ENCODE measurements around the gene APOL3. TPM values are rescaled to one million over a fixed set of nuclear protein-coding genes. Genes with fewer than 3 reads are reported as not detected.
"Not testable (repeated sequence)": the region's sequence is repeated elsewhere in the genome, so short reads cannot be mapped to it uniquely, and the experiment has no call there.

The APOL3 gene, protein sequence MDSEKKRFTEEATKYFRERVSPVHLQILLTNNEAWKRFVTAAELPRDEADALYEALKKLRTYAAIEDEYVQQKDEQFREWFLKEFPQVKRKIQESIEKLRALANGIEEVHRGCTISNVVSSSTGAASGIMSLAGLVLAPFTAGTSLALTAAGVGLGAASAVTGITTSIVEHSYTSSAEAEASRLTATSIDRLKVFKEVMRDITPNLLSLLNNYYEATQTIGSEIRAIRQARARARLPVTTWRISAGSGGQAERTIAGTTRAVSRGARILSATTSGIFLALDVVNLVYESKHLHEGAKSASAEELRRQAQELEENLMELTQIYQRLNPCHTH
- total RNA-seq (ENCODE audit: low replicate concordance): 17.4 and 25.8 TPM in 2 replicates

DNA sequence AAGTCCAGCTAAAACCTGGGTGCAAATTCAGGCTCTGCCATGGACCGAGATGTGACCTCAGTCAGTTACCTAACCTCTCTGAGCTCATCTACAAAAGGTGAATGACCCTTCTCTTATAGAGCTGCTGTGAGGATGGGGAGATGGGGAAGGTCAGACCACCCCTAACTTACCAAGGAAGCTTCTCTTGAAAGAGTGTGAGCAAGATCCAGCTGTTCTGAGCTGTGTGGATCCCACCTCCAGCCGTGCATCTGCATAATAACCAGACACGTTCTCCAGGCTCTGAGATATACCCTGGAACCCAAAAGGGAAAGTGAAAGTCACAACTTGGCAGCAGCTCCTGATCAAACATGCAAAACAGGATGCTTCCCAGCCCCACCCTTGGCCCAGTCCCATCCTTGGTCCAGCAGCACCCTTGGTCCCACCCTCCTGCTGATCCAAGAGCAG is at the start of gene APOL3:
Gene APOL3 (minus strand): TSS at position 257 of the 444 bp plus-strand sequence. CDS start 11,700 bp downstream, outside the sequence.
- H3K4me3 ChIP-seq (ENCODE audit: low read depth, low read length): peak within 1 kb of the TSS; percentile 65

DNA sequence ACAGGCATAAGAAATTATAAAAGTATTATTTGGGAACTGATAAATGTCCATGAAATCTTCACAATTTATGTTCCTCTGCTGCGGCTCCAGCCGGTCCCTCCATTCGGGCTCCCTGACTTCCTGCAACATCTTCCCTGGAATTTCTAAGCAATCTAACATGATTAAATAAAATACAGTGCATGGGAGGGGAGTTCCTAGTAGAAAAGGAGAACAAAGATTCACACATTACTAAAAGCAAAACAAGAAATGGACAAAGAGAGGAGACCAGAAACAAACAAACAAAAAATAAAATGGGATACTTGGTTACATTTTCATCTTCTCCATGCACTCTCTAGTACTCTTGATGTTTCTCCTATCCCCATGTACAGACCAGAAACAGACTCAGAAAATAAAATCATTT is 49.7 kb upstream of the APOL3 start:
- no peak overlapping the region for H3K4me3 ChIP-seq (ENCODE audit: low read depth, low read length)
- TF ChIP-seq, protein P1, sequence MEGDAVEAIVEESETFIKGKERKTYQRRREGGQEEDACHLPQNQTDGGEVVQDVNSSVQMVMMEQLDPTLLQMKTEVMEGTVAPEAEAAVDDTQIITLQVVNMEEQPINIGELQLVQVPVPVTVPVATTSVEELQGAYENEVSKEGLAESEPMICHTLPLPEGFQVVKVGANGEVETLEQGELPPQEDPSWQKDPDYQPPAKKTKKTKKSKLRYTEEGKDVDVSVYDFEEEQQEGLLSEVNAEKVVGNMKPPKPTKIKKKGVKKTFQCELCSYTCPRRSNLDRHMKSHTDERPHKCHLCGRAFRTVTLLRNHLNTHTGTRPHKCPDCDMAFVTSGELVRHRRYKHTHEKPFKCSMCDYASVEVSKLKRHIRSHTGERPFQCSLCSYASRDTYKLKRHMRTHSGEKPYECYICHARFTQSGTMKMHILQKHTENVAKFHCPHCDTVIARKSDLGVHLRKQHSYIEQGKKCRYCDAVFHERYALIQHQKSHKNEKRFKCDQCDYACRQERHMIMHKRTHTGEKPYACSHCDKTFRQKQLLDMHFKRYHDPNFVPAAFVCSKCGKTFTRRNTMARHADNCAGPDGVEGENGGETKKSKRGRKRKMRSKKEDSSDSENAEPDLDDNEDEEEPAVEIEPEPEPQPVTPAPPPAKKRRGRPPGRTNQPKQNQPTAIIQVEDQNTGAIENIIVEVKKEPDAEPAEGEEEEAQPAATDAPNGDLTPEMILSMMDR (IDR thresholded peaks at IDR 0.05; ENCODE audit: insufficient read depth, low read length): no peak
- DNase-seq (ENCODE audit: low read depth): no peak

More for the DNA sequence above, at the start of gene APOL3:
- TF ChIP-seq, protein P1 (IDR thresholded peaks at IDR 0.05; ENCODE audit: insufficient read depth, low read length): no peak
- peak; percentile 90 for DNase-seq (ENCODE audit: low read depth)

DNA sequence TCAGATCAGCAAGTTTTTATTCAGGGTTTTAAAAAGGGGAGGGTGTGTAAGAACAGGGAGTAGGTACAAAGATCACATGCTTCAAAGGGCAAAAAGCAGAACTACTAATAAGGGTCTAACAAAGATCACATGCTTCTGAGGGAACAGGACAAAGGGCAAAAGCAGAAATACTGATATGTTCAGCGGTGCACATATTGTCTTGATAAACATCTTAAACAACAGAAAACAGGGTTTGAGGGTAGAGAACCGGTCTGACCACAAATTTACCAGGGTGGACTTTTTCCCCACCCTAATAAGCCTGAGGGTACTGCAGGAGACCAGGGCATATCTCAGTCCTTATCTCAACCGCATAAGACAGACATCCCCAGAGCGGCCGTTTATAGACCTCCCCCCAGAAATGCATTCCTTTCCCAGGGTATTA is 48.9 kb upstream of the APOL3 start:
- H3K4me3 ChIP-seq (ENCODE audit: low read depth, low read length); DNase-seq (ENCODE audit: low read depth): not testable (repeated sequence)

DNA sequence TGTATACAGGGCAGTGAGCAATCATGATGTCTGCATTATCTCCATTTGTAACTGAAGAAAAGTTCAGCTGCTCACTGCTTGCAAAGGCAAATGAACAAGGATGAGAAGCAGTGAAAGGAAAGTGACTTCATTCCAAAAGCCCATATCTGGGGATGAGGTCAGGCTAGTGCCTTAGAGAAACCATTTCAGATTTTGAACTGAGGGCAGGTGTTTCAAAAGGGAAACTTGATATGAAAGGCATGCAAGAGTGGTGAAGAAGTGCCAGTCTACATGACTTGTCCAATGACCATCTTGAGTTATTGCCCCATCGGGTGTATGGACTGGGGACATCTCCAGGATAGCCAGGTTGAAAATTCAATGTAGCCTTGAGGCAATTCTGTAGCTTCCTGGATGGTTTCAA is 48.4 kb upstream of the APOL3 start:
- TF ChIP-seq, protein P1 (IDR thresholded peaks at IDR 0.05; ENCODE audit: insufficient read depth, low read length): no peak
- no peak for DNase-seq (ENCODE audit: low read depth)
- no peak overlapping the region for H3K4me3 ChIP-seq (ENCODE audit: low read depth, low read length)

DNA sequence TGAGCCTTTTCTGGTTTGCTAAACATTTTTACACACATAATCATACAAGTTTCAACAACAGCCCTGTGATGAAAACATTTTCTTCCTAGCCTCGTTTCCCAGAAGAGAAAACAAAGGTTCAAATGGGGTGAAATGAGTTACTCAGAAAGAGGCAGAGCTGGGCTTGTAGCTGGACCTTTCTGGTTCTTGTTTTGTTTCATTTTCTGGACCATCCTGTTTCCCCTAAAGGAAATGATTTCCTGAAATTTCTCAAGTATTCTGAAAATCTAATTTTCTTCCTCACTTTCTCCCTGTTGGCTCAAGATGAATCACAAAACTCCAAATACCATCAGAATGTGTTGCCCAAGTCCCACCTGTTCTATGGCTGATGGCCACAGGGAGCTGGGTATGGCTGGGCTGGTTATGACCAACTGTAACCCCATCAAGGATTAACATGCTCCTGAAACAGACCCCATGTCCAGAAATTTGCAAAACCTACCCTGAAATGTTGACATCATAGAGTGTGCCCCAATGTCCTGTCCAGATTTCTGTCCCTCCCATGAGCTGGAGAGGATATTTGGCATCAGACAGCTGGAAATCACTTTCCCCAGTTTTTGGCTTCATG is 47.7 kb upstream of the APOL3 start:
- DNase-seq (ENCODE audit: low read depth): no peak
- TF ChIP-seq, protein P1 (IDR thresholded peaks at IDR 0.05; ENCODE audit: insufficient read depth, low read length): no peak
- no peak overlapping the region for H3K4me3 ChIP-seq (ENCODE audit: low read depth, low read length)

DNA sequence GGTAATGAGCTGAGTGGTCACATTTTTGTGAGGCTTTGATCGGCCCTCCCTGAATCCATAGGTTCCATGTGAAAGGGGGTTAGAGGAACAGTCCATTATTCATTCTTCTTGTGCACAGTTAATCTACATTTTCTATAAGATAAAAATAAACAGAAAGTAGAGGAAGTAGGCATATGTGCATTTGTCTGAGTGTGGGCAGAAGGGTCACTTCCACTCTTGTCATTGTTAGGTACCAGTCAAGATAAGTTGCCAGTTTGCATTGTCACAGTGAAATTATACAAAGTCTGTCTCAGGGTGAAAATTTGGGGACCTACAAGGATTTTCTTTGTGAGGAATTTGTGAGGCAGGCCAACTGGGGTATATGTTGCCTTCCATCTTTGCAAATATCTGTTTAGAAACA is 45.7 kb upstream of the APOL3 start:
- TF ChIP-seq, protein P1 (IDR thresholded peaks at IDR 0.05; ENCODE audit: insufficient read depth, low read length): no peak
- DNase-seq (ENCODE audit: low read depth): no peak
- no peak overlapping the region for H3K4me3 ChIP-seq (ENCODE audit: low read depth, low read length)

DNA sequence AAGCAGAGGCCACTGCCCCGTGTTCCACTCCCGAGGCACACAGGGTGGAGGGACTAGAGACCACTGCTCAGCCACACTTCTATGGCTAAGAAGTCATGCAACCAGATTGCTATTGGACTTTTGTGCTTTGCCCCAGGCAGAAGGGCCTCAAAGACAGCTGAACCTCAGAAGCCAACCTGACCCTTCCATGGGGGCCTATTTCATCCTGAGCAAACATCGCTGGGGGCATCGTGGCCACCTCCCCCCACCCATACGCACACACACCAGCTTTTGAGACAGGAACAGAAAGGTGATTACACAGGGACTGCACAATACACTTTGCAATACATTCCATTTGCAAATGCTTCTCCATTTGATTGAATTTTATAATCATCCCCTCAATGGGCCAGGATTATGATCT is 45.0 kb upstream of the APOL3 start:
- not testable (repeated sequence) for H3K4me3 ChIP-seq (ENCODE audit: low read depth, low read length); DNase-seq (ENCODE audit: low read depth)
